H1 (cell line): ENCODE data around the gene PHLPP2. TPM values are rescaled to one million over a fixed set of nuclear protein-coding genes. Genes with fewer than 3 reads are reported as not detected.

ENCODE experiments used
- ASH2L ChIP-seq: fragments of 200-600, 300-600 bp; sonication (generic); IDR thresholded peaks from one replicate; pipeline ENCODE4 v1.7.1; 2017; ENCODE audit warnings: low read length
- CEBPB ChIP-seq: IDR thresholded peaks from 2 replicates; pipeline ENCODE4 v1.6.1; 2012; ENCODE audit warnings: low read depth, low read length
- CREB1 ChIP-seq: IDR thresholded peaks from 2 replicates; pipeline ENCODE4 v1.6.1; 2012; ENCODE audit warnings: inconsistent platforms
- E2F6 ChIP-seq: IDR thresholded peaks from 2 replicates; pipeline ENCODE4 v1.6.1; 2012; ENCODE audit warnings: inconsistent platforms
- EP300 ChIP-seq, 2 experiments: IDR thresholded peaks; 1 replicate in 1 of 2; 2 replicates in 1 of 2; pipeline ENCODE4 v1.6.1; 2011 to 2012; ENCODE audit warnings: low read depth in 2 of 2, low read length in 2 of 2, mild to moderate bottlenecking in 2 of 2, borderline replicate concordance in 1 of 2, inconsistent platforms in 1 of 2, moderate library complexity in 1 of 2
- GABPA ChIP-seq: IDR thresholded peaks from 2 replicates; pipeline ENCODE4 v1.6.1; 2011; ENCODE audit warnings: mild to moderate bottlenecking, low read length, moderate library complexity, borderline replicate concordance; ENCODE audit not compliant: insufficient read depth
- JUN ChIP-seq: IDR thresholded peaks from 2 replicates; pipeline ENCODE4 v1.6.1; 2011; ENCODE audit warnings: low read depth, mild to moderate bottlenecking, improper control_type of control experiment, low read length
- NANOG ChIP-seq: IDR thresholded peaks from 2 replicates; pipeline ENCODE4 v1.6.1; 2011; ENCODE audit warnings: low read length, low read depth, mild to moderate bottlenecking, inconsistent platforms; ENCODE audit not compliant: insufficient read depth, poor library complexity, severe bottlenecking
- NRF1 ChIP-seq: IDR thresholded peaks from 2 replicates; pipeline ENCODE4 v1.6.1; 2011; ENCODE audit warnings: mild to moderate bottlenecking, low read depth, low read length, improper control_type of control experiment
- POLR2AphosphoS5 ChIP-seq: IDR thresholded peaks from 2 replicates; pipeline ENCODE4 v1.6.1; 2011; ENCODE audit warnings: low read depth, low read length
- RBBP5 ChIP-seq: IDR thresholded peaks from 2 replicates; pipeline ENCODE4 v1.7.1; 2012; ENCODE audit warnings: low read depth, mild to moderate bottlenecking, inconsistent platforms, low read length, moderate library complexity, borderline replicate concordance
- SIN3A ChIP-seq, 2 experiments: IDR thresholded peaks in 1 of 2; conservative IDR thresholded peaks in 1 of 2; 2 replicates each; pipeline ENCODE4 v1.6.1; 2011 to 2012; ENCODE audit warnings: low read length in 2 of 2, improper control_type of control experiment in 1 of 2, low read depth in 1 of 2, mild to moderate bottlenecking in 1 of 2
- SIRT6 ChIP-seq: IDR thresholded peaks from one replicate; pipeline ENCODE4 v1.7.1; 2012; ENCODE audit warnings: low read length, inconsistent platforms
- SIX5 ChIP-seq: IDR thresholded peaks from 2 replicates; pipeline ENCODE4 v1.6.1; 2011; ENCODE audit warnings: mild to moderate bottlenecking, low read depth, low read length
- SRF ChIP-seq: IDR thresholded peaks from 2 replicates; pipeline ENCODE4 v1.6.1; 2011; ENCODE audit warnings: mild to moderate bottlenecking, low read depth, low read length, moderate library complexity
- polyA plus RNA-seq, 7 experiments: library from polyadenylated mRNA; depleted of rRNA in 3 of 7; stranded (reverse) in 5 of 7; unstranded in 2 of 7; fragments of >200 nt in 5 of 7; fragments of 200-250 nt in 2 of 7; gene quantifications; 1 replicate in 5 of 7; 2 replicates in 1 of 7; 4 replicates in 1 of 7; pipeline versions ENCODE4 v1.2.1 to v1.2.3, GENCODE V29; 2011 to 2013; ENCODE audit warnings: missing spikeins in 2 of 7, mixed read lengths in 2 of 7
- total RNA-seq: library from RNA; stranded (reverse); fragmentation: NEBNext Ultra II Directional; extraction: Animal tissue kit (Norgen Biotek cat#: 25700); gene quantifications from 2 replicates; pipeline ENCODE4 v1.2.1, GENCODE V29; 2021

PHLPP2 gene
- total and polyA plus RNA-seq, 2 of the 8 experiments (the other 6 are each of a cell fraction or from before 2014, with no cell fraction given), result 7.3 to 12.9 TPM

DNA sequence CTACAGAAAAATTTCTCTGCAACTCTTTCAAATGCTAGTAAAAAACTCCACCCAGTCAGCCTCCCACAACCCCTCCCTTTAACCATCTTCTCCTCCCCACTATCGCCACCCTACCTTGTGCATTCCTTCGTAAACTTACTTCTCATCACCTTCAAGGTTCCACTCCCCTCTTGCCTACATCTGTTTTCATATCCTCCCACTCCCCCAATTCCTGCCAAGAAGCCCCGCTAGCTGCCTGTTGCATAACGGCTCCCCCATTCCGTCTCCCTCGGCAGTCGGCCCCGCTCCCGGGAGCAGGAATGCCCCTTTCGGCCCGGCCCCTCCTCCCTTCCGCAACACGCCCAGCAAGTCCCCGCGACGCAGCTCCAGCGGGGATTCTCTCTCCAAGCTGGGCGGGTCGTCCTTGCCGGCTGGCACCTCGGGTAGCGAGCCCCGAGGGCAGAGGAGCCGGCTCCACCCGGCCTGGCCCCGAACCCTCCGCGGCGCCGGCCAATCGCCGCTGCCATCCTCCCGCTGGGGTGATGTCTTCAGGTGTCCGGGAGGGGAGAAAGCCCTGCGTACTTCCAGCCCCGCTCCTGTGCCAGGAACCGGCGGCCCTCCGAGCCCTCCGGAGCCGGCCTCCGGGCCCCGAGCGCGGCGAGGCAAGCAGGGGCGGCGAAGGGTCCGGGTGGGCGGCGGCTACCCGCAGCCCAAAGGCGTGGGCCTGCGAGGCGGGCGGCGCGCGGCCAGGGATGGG is 1.5 kb downstream of the PHLPP2 start (continued):
- no peak; the same call in none of the 2 replicates for TF ChIP-seq CREB1
- TF ChIP-seq RBBP5, result peak; percentile 67; the same call in 1 of the 2 replicates
- TF ChIP-seq EP300 (IDR thresholded peaks at IDR 0.05; ENCODE audit: borderline replicate concordance in 1 of 2, low read depth in 2 of 2, low read length in 2 of 2), result no peak
- no peak for TF ChIP-seq E2F6
- 0 out of 2 replicates have a peak, but pooled peaks have one; percentile 13 for TF ChIP-seq POLR2AphosphoS5
- peak in 1 of 2 experiments; percentile 88; a peak in 1 of 4 replicates for TF ChIP-seq SIN3A (conservative IDR thresholded peaks at IDR 0.05 in 1 of 2, IDR thresholded peaks at IDR 0.05 in 1 of 2; ENCODE audit: low read depth in 1 of 2, low read length in 2 of 2)
- no peak for TF ChIP-seq GABPA
- no peak for TF ChIP-seq SIRT6
- TF ChIP-seq ASH2L, result peak; percentile 85
- TF ChIP-seq JUN, result no peak
- no peak for TF ChIP-seq NANOG
- peak; percentile 87 for TF ChIP-seq CEBPB
- TF ChIP-seq SIX5, result no peak
- TF ChIP-seq SRF, result no peak
- TF ChIP-seq NRF1, result no peak
